DND-41 (cell line): Measurements from ENCODE around the gene HGFAC.

ENCODE experiments used
- ATAC-seq: fragments of 200-7000 bp; cut with Tn5 transposase; 3 replicates; pipeline ENCODE4 v1.9.1; 2021; ENCODE audit warnings: low read depth; ENCODE audit not compliant: insufficient read depth
- DNase-seq: peaks from one replicate; pipeline ENCODE4 v3.0.0-alpha.2; 2020
- H2AFZ ChIP-seq: 2 replicates; pipeline ENCODE4 v1.6.0; 2012; ENCODE audit warnings: low read depth, low read length
- H3K27ac ChIP-seq: 2 replicates; pipeline ENCODE4 v1.5.1; 2012; ENCODE audit warnings: low read length, inconsistent platforms
- H3K27me3 ChIP-seq: fragments of 200-600 bp; sonication (generic); 2 replicates; pipeline ENCODE4 v1.6.0; 2012; ENCODE audit warnings: low read length, mild to moderate bottlenecking, inconsistent platforms; ENCODE audit not compliant: insufficient read depth, poor library complexity
- H3K36me3 ChIP-seq: 2 replicates; pipeline ENCODE4 v1.5.1; 2012; ENCODE audit warnings: low read length, inconsistent platforms; ENCODE audit not compliant: insufficient read depth
- H3K4me1 ChIP-seq: 2 replicates; pipeline ENCODE4 v1.5.1; 2012; ENCODE audit warnings: mild to moderate bottlenecking, low read length; ENCODE audit not compliant: insufficient read depth
- H3K4me2 ChIP-seq: 2 replicates; pipeline ENCODE4 v1.6.0; 2012; ENCODE audit warnings: mild to moderate bottlenecking, moderate library complexity, low read length, inconsistent platforms; ENCODE audit not compliant: insufficient read depth
- H3K4me3 ChIP-seq, 2 experiments: fragments of 200-600 bp in 1 of 2; shearing (Covaris generic) in 1 of 2; 2 replicates each; pipeline ENCODE4 v1.5.1; 2012 to 2016; ENCODE audit warnings: inconsistent platforms in 2 of 2, low read length in 2 of 2, mild to moderate bottlenecking in 2 of 2, low read depth in 1 of 2, moderate library complexity in 1 of 2
- H3K79me2 ChIP-seq: 2 replicates; pipeline ENCODE4 v1.6.0; 2012; ENCODE audit warnings: low read length, inconsistent platforms; ENCODE audit not compliant: insufficient read depth
- H3K9ac ChIP-seq: 2 replicates; pipeline ENCODE4 v1.6.0; 2012; ENCODE audit warnings: low read depth, mild to moderate bottlenecking, inconsistent platforms, low read length, moderate library complexity
- H3K9me3 ChIP-seq: 2 replicates; pipeline ENCODE4 v1.5.1; 2012; ENCODE audit warnings: low read length, moderate library complexity, mild to moderate bottlenecking, inconsistent platforms; ENCODE audit not compliant: insufficient read depth, severe bottlenecking
- H4K20me1 ChIP-seq: 2 replicates; pipeline ENCODE4 v1.6.0; 2012; ENCODE audit warnings: low read length; ENCODE audit not compliant: insufficient read depth
- EZH2 ChIP-seq: IDR thresholded peaks from 3 replicates; pipeline ENCODE4 v1.6.1; 2012; ENCODE audit warnings: borderline replicate concordance, low read depth, mild to moderate bottlenecking, moderate library complexity, low read length, inconsistent platforms; ENCODE audit not compliant: severe bottlenecking
- TF ChIP-seq, protein P1 (sequence below): IDR thresholded peaks from 2 replicates; pipeline ENCODE4 v1.5.1; 2012; ENCODE audit warnings: borderline replicate concordance, low read length, moderate library complexity, mild to moderate bottlenecking; ENCODE audit not compliant: poor library complexity, severe bottlenecking; ENCODE audit errors: extremely low read depth

Gene HGFAC

DNA sequence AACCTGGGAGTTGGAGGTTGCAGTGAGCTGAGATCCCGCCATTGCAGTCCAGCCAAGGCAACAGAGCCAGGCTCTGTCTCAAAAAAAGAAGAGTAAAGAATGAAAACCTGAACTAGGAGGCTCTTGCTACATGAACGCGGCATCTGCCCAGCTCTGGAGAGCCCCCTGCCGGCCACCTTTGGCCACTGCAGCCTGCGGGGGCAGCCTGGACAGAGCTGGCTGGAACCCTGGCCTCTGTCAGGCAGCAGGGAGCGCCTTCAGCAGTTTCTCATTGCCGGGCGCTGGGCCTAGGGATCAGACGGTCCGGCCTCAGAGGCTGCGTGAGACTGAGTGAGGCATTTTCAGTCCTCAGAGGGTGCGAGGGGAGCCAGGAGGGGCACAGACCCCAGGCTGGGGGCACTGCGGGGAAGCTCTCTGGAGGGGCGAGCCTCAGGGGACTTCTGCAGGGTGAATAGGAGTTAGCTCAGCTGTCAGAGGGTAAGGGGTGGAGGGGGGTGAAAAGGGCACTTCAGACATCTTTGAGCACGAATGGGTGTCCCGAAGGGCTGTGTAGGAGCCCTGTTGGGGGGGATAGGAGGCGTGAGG, 38.9 kb downstream of the HGFAC start:
- H3K36me3 ChIP-seq = no peaks in the 10 kb centered on the region
- H3K4me2 ChIP-seq = no peak overlapping the region
- H3K4me1 ChIP-seq = no peaks in the 10 kb centered on the region
- peaks cover 17% of the 10 kb centered on the region; the same call in 1 of the 2 replicates for H4K20me1 ChIP-seq
- no peak overlapping the region for H3K27ac ChIP-seq
- TF ChIP-seq, protein P1, sequence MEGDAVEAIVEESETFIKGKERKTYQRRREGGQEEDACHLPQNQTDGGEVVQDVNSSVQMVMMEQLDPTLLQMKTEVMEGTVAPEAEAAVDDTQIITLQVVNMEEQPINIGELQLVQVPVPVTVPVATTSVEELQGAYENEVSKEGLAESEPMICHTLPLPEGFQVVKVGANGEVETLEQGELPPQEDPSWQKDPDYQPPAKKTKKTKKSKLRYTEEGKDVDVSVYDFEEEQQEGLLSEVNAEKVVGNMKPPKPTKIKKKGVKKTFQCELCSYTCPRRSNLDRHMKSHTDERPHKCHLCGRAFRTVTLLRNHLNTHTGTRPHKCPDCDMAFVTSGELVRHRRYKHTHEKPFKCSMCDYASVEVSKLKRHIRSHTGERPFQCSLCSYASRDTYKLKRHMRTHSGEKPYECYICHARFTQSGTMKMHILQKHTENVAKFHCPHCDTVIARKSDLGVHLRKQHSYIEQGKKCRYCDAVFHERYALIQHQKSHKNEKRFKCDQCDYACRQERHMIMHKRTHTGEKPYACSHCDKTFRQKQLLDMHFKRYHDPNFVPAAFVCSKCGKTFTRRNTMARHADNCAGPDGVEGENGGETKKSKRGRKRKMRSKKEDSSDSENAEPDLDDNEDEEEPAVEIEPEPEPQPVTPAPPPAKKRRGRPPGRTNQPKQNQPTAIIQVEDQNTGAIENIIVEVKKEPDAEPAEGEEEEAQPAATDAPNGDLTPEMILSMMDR = peak; percentile 98
- TF ChIP-seq EZH2 = no peak
- DNase-seq = peak; percentile 72
- H3K9ac ChIP-seq = no peak overlapping the region
- no peaks in the 10 kb centered on the region for H3K79me2 ChIP-seq
- peak; percentile 85 for ATAC-seq
- no peak overlapping the region for H3K4me3 ChIP-seq
- H2AFZ ChIP-seq = no peak overlapping the region
- H3K27me3 ChIP-seq = no peaks in the 10 kb centered on the region
- no peaks in the 10 kb centered on the region for H3K9me3 ChIP-seq

DNA sequence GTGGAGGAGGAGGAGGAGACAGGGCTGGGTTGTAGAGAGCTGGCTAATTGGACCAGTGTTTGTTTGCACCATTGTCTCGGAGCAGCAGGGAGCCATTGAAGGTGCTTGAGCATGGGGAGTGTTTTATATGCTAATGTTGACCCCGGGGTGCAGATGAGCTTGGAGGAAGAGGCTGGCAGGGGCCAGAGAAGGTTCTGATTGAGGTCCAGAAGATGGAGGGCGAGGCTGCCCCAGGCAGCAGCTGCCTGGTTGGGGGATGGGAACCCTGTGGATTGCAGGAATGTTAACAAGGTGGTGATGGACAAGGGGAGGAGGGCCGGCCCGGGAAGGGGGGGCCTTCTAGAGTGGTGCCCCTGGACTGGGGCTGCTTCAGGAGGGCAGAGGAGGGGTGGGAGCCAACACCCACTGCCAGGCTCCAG, 39.4 kb downstream of the HGFAC start:
- TF ChIP-seq, protein P1 = no peak
- no peak for TF ChIP-seq EZH2
- no peak overlapping the region for H3K9ac ChIP-seq
- peaks cover 17% of the 10 kb centered on the region; the same call in 1 of the 2 replicates for H4K20me1 ChIP-seq
- H3K27me3 ChIP-seq = no peaks in the 10 kb centered on the region
- DNase-seq = no peak
- no peak overlapping the region for H3K27ac ChIP-seq
- no peak; the same call in 2 of the 3 replicates for ATAC-seq
- no peaks in the 10 kb centered on the region for H3K79me2 ChIP-seq
- H3K4me2 ChIP-seq = no peak overlapping the region
- H2AFZ ChIP-seq = no peak overlapping the region
- no peaks in the 10 kb centered on the region for H3K36me3 ChIP-seq
- H3K4me1 ChIP-seq = no peaks in the 10 kb centered on the region
- H3K9me3 ChIP-seq = no peaks in the 10 kb centered on the region
- no peak overlapping the region for H3K4me3 ChIP-seq

DNA sequence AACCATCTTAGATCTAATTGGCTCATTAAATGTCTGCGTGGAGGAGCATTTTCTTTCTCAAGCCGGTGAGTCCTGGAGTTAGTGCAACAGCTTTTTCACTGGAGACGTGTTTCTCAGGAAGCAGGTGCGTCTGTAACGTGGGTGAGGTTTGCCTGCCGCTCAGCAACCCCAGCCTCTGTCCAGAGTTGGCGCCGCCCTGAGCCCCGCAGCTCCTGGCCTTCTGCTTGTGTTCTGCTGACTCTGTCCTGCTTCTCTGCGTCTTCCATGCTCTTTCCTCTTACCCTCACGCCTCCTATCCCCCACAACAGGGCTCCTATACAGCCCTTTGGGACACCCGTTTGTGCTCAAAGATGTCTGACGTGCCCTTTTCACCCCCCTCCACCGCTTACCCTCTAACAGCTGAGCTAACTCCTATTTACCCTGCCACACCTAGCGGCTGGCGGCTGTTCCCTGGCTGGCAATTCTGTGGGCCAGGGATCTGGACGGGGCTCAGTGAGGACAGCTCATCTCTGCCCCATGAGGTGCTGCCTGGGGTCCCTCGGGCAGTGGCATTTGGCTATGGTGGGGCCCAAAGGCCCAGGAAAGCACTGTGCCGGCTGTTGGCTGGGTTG, 40.1 kb downstream of the HGFAC start:
- Histone ChIP-seq H3K27me3 (no peaks in the 10 kb centered on the region), H3K36me3 (no peaks in the 10 kb centered on the region), H3K9me3 (no peaks in the 10 kb centered on the region), H3K4me1 (no peaks in the 10 kb centered on the region), H3K4me2 (no peak overlapping the region), H3K9ac (no peak overlapping the region), H3K79me2 (no peaks in the 10 kb centered on the region), H3K27ac (no peak overlapping the region), H4K20me1 (peaks cover 17% of the 10 kb centered on the region; the same call in 1 of the 2 replicates), H2AFZ (no peak overlapping the region), H3K4me3 (no peak overlapping the region)
- no peak for ATAC-seq
- TF ChIP-seq, protein P1 = no peak
- no peak for TF ChIP-seq EZH2
- no peak for DNase-seq
